Activated T-helper 1 cell treated with anti-CD3 and anti-CD28 coated beads, Interleukin-12 subunit alpha, Interleukin-12 subunit beta, Interleukin-2, Interleukin-4 antibody, amounts not matched to agents 30 ng/mL and 10 ng/mL and 1 ng/mL, durations not matched to agents 14 hours and 24 hours and 36 hours (primary cell): ENCODE results near the gene APOL1. TPM values are rescaled to one million over a fixed set of nuclear protein-coding genes. Genes with fewer than 3 reads are reported as not detected.
A peak's percentile ranks its signal among the peaks of the same experiment; 100 is the strongest.
"Not testable (repeated sequence)": the region's sequence is repeated elsewhere in the genome, so short reads cannot be mapped to it uniquely, and the experiment has no call there.

Experiments used
- DNase-seq: peaks from one replicate; pipeline ENCODE4 v3.0.0; 2021; ENCODE audit warnings: low spot score
- H3K27ac Mint-ChIP-seq: one replicate; pipeline ENCODE4 v1.8.0; 2021; ENCODE audit warnings: mild to moderate bottlenecking, mixed read lengths
- H3K27me3 Mint-ChIP-seq: one replicate; pipeline ENCODE4 v1.8.0; 2022; ENCODE audit warnings: mild to moderate bottlenecking, moderate library complexity, mixed read lengths; ENCODE audit not compliant: insufficient read depth
- H3K36me3 Mint-ChIP-seq: one replicate; pipeline ENCODE4 v1.8.0; 2021; ENCODE audit warnings: low read depth, mixed read lengths
- H3K4me1 Mint-ChIP-seq: one replicate; pipeline ENCODE4 v1.8.0; 2021; ENCODE audit warnings: low read depth, mixed read lengths
- H3K4me3 Mint-ChIP-seq: one replicate; pipeline ENCODE4 v1.8.0; 2021; ENCODE audit warnings: mild to moderate bottlenecking, moderate library complexity, mixed read lengths
- H3K9me3 Mint-ChIP-seq: one replicate; pipeline ENCODE4 v1.8.0; 2021; ENCODE audit warnings: mixed read lengths
- intact Hi-C: fragments of 100-400 bp; cut with micrococcal nuclease; formaldehyde crosslinking; loops from one replicate; pipeline ENCODE4 v1.15.1; 2024
- total RNA-seq: library from RNA; stranded (reverse); gene quantifications from 2 replicates; pipeline ENCODE4 v1.2.3, GENCODE V29; 2022

APOL1 gene
- total RNA-seq, 1 donor from 2014 or later, result 37.1 TPM

DNA sequence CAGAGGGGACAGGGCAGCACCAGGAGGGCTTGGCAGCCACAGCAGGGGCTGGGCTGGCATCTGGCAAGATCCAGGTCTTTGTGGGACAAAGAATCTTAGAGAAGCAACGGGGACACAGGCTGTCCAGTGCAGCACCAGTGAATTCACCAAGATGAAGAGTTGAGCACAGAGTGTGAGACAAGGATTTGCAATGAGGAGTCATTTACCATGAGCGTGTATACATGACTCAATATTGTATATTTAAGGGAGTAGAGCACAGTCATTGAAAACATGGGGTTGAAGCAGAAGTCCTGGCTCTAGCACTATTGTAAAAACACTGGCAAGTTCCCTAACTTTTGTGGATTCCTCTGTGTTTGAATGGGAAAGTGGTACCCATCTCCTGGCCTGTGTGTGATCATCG is 3.5 kb downstream of the APOL1 start:
- H3K4me3 Mint-ChIP-seq, result peak overlapping the region; percentile 12
- H3K36me3 Mint-ChIP-seq, result peaks cover 36% of the 10 kb centered on the region
- H3K9me3 Mint-ChIP-seq, result no peaks in the 10 kb centered on the region
- intact Hi-C loops, result no loop called here
- peaks cover 76% of the 10 kb centered on the region for H3K4me1 Mint-ChIP-seq
- no peak for DNase-seq
- H3K27ac Mint-ChIP-seq, result peak overlapping the region; percentile 19
- H3K27me3 Mint-ChIP-seq, result no peaks in the 10 kb centered on the region

DNA sequence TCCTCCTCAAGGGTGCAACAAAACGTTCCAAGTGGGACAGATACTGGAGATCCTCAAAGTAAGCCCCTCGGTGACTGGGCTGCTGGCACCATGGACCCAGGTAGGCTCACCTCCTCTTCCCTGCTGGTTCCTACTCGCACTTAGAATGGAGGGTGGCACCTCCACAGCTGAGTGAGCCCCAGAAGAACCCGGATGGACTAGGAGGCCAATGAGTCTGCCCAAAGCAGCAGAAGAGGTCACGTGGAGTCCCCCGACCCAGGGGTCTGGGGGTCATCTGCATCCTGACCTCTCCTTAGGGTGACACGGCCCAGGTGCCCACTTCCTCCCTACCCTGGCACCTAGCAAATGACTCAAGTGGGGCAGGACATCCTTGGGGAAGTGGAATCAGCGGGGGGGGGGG is 4.4 kb downstream of the APOL1 start:
- Mint-ChIP-seq H3K27ac (no peak overlapping the region), H3K4me3 (no peak overlapping the region), H3K27me3 (no peaks in the 10 kb centered on the region), H3K4me1 (peaks cover 70% of the 10 kb centered on the region), H3K36me3 (peaks cover 43% of the 10 kb centered on the region), H3K9me3 (no peaks in the 10 kb centered on the region)
- DNase-seq, result no peak
- intact Hi-C loops, result no loop called here

DNA sequence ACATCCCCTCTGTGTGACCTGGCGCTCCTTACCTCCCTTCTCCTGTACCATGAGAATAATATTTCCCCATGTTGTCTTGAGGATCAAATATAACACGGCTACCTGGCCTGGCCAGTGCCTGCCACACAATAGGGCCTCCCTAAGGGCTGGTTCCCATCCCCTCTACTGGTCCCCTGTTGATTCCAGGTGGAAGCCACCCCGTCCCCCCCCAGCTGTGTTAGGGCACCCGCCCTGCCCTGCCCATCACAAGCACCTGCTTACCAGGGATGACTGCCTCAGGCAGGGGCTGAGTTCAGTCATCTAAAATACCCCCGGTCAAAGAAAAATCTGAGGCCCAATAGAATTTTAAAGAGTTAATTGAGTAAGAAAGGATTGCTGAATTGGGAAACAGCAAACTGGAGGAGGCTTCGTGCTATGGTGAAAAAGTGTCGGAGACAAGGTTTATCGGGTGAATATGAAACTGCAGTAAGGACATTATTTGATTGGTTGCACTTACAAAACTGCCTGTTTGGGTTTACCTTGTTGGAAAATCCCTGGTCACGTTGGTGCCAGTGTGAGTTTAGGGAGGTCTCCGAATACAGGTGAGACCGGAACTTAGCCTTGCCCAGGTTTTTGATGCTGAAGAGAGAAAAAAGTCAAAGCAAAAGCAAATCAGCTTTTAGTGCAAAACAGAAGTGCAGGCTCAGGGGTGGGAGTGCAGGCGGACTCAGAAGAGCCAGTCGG is 5.2 kb downstream of the APOL1 start:
- Mint-ChIP-seq H3K36me3 (peaks cover 48% of the 10 kb centered on the region), H3K4me3 (peak overlapping the region; percentile 16), H3K27me3 (no peaks in the 10 kb centered on the region), H3K27ac (peak overlapping the region; percentile 76), H3K4me1 (peaks cover 62% of the 10 kb centered on the region), H3K9me3 (no peaks in the 10 kb centered on the region)
- no peak for DNase-seq
- intact Hi-C loops, result loop anchor here (2.0 kb wide), 1 partner anchor 19 kb away; no protein-coding TSS in a partner anchor

DNA sequence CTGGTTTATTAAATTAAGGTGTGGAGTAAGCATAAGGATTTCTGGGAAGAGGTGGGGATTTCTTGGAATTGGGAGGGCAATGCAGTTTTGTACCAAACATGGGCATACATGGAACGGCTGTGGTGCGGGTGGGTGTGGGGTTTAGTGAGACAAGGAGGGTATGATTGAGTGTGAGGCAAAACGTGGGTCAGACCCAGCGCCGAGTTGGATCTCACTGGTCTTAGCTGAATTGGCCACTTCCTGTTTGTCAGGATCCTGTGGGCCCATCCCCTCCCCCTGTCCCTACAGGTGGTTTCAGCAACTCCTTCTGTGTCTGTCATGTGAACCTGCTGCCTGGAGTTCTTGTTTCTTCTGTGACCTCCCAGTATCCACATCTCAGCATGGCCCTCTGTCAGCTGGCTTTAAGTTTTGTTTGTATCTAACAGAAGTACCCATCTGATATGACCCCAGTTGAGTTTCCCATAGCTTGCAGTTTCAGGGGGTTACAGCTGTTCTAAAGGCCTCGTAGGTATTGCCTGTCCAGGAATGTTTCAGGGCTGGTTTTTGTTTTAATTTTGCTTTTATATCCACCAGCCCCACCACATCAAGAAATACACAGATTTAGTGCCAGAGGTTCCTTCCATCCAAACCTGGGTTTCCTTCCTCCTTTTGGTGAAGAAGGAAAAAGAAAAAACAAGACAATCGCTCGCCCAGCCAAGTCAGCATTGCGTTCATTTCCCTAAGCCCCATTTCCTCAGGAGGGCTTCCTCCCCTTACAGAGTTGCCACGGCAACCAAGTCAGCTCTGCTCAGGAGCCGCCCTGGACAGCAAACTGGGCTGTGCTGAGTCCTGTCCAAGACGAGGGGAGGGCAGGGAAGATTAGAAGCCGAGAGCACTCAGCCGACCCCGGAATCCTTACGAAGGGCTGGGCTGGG is 6.0 kb downstream of the APOL1 start:
- Mint-ChIP-seq H3K27ac (peak overlapping the region; percentile 76), H3K4me1 (peaks cover 53% of the 10 kb centered on the region), H3K9me3 (no peaks in the 10 kb centered on the region), H3K4me3 (peak overlapping the region; percentile 16), H3K36me3 (peaks cover 56% of the 10 kb centered on the region), H3K27me3 (no peaks in the 10 kb centered on the region)
- intact Hi-C loops, result loop anchor here (2.0 kb wide), 1 partner anchor 18 kb away; no protein-coding TSS in a partner anchor
- DNase-seq, result peak; percentile 25

DNA sequence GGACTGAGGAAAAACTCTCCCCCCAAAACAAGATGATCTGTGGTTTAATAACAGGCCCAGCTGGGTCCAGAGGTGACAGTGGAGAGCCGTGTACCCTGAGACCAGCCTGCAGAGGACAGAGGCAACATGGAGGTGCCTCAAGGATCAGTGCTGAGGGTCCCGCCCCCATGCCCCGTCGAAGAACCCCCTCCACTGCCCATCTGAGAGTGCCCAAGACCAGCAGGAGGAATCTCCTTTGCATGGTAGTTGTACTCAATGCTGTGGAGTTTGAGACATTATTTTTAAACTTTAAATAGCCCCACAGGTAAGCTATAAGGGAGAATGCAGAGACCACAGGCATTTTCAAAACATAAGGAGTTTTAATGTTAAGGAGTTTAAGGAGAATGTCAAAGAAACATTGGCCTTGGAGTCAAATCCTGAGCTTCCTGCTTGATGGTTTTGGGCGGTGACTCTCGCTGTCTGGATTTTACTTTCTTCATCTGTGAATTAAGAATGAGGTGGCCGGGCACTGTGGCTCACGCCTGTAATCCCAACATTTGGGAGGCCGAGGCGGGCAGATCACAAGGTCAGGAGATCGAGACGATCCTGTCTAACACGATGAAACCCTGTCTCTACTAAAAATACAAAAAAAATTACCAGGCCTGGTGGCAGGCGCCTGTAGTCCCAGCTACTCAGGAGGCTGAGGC is 6.8 kb downstream of the APOL1 start:
- H3K9me3 Mint-ChIP-seq, result no peaks in the 10 kb centered on the region
- peaks cover 45% of the 10 kb centered on the region for H3K4me1 Mint-ChIP-seq
- H3K27me3 Mint-ChIP-seq, result no peaks in the 10 kb centered on the region
- peaks cover 56% of the 10 kb centered on the region for H3K36me3 Mint-ChIP-seq
- H3K27ac Mint-ChIP-seq, result peak overlapping the region; percentile 44
- no peak for DNase-seq
- intact Hi-C loops, result loop anchor here (2.0 kb wide), 1 partner anchor 17 kb away; no protein-coding TSS in a partner anchor
- H3K4me3 Mint-ChIP-seq, result no peak overlapping the region

DNA sequence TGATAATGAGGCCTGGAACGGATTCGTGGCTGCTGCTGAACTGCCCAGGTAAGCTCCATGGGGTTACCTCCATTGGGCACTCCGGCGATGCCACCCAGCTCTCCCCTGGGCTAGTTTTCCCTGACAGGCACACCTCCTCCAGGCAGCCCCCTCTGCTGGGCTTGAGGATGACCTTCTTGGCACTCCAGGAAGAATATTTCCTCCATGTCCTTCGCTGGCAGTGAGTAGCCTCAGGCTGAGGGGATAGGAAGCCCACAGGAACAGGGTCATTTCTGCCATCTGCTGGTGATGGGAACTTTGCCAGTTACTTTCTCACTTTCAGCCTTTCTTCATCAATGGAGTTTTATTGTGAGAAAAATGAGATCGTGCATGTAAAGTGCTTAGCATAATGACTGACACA is 8.7 kb downstream of the APOL1 start:
- not testable (repeated sequence) for H3K27ac Mint-ChIP-seq, H3K4me3 Mint-ChIP-seq, DNase-seq

DNA sequence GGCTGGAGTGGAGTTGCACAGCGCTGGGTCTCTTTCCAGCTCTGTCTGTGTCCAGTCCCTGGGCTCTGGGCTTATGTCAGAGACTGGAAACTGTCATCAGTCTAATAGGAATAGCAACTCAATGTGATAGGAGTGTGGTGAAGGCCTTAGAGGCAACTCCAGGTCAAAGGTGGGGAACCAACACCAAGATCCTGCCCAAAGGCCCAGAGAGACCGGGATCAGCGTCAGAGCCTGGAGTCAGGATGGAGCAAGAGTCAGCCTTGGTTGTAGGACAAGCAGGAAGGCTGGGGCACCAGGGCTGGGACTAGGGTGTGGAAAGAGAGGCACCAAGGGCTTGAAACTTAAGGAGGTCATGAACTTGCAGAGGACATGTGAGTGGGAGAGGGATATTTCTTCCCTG is 9.4 kb downstream of the APOL1 start:
- H3K27ac Mint-ChIP-seq, H3K4me3 Mint-ChIP-seq, intact Hi-C loops, DNase-seq, H3K9me3 Mint-ChIP-seq, H3K27me3 Mint-ChIP-seq: not testable (repeated sequence)
- H3K36me3 Mint-ChIP-seq, result peaks cover 66% of the 10 kb centered on the region
- peaks cover 21% of the 10 kb centered on the region for H3K4me1 Mint-ChIP-seq

More for the DNA sequence above, 8.7 kb downstream of the APOL1 start:
- H3K9me3 Mint-ChIP-seq, H3K27me3 Mint-ChIP-seq, intact Hi-C loops: not testable (repeated sequence)
- Mint-ChIP-seq H3K36me3 (peaks cover 63% of the 10 kb centered on the region), H3K4me1 (peaks cover 26% of the 10 kb centered on the region)

DNA sequence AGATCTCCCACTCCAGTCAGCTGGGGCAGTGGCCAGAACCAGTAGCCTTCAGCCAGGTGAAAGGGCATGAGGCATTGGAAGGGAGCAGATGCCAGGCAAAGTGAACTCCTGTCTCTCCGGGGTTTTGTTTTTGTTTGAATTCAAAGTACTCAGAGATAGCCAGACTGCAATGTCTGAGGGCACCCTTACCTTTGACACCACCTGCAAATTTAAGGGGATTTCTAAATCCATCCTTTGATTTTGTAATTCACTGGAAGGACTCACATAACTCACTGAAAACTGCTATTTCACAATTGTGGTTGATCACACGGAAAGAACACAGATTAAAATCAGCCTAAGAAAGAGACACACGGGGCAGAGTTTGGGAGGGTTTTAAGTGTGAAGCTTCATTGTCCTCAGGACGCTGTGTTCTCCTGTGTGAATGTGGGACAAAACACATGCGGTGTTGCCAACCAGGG is 10.3 kb downstream of the APOL1 start:
- intact Hi-C loops, H3K27ac Mint-ChIP-seq, H3K27me3 Mint-ChIP-seq, H3K9me3 Mint-ChIP-seq, H3K4me3 Mint-ChIP-seq, DNase-seq: not testable (repeated sequence)
- peaks cover 15% of the 10 kb centered on the region for H3K4me1 Mint-ChIP-seq
- H3K36me3 Mint-ChIP-seq, result peaks cover 65% of the 10 kb centered on the region

DNA sequence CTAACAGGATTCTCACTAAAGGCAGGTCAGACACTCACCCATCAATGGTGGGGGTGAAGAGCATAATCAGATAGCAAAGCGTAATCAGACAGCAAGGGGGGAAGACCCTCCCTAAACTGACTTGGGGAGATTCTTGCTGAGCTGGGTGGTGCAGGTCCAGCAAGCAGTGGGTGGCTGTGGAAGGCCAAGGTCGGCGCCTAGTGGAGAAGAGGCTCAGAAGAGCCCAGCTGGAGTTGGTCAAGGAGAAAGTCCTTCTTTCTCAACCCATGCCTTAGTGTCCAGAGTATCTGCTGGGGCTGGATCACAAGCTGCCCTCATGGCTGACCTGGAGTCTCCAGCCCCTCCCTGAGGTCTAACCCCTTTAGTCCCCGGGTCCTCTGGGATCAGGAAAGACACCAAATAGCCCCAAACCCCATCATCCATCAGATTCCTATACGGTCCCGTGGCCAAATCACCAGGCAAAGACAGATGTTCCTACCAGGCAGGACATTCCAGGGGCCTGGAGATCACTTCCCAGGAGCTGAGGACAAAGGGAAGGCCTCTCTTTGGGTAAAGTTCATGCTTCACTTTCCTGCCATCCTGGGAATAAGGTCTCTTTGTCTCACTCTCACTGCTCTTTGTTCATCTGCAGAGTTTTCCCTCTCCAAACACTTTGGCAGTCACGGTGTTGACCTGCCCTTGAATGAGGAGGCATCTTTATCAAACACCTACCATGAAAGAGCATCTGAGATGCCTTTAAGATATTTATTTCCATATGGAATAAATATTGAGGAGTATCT is 11.1 kb downstream of the APOL1 start:
- H3K36me3 Mint-ChIP-seq, result peaks cover 62% of the 10 kb centered on the region
- H3K27me3 Mint-ChIP-seq, H3K27ac Mint-ChIP-seq, H3K4me3 Mint-ChIP-seq, H3K9me3 Mint-ChIP-seq, H3K4me1 Mint-ChIP-seq, intact Hi-C loops, DNase-seq: not testable (repeated sequence)

DNA sequence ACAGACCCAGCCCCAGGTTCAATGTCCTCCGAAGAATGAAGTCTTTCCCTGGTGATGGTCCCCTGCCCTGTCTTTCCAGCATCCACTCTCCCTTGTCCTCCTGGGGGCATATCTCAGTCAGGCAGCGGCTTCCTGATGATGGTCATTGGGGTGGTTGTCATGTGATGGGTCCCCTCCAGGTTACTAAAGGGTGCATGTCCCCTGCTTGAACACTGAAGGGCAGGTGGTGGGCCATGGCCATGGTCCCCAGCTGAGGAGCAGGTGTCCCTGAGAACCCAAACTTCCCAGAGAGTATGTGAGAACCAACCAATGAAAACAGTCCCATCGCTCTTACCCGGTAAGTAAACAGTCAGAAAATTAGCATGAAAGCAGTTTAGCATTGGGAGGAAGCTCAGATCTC is 14.1 kb downstream of the APOL1 start:
- H3K4me1 Mint-ChIP-seq, result no peaks in the 10 kb centered on the region
- H3K9me3 Mint-ChIP-seq, result no peaks in the 10 kb centered on the region
- no peak for DNase-seq
- intact Hi-C loops, result no loop called here
- H3K27ac Mint-ChIP-seq, result no peak overlapping the region
- H3K4me3 Mint-ChIP-seq, result no peak overlapping the region
- H3K27me3 Mint-ChIP-seq, result no peaks in the 10 kb centered on the region
- peaks cover 41% of the 10 kb centered on the region for H3K36me3 Mint-ChIP-seq

DNA sequence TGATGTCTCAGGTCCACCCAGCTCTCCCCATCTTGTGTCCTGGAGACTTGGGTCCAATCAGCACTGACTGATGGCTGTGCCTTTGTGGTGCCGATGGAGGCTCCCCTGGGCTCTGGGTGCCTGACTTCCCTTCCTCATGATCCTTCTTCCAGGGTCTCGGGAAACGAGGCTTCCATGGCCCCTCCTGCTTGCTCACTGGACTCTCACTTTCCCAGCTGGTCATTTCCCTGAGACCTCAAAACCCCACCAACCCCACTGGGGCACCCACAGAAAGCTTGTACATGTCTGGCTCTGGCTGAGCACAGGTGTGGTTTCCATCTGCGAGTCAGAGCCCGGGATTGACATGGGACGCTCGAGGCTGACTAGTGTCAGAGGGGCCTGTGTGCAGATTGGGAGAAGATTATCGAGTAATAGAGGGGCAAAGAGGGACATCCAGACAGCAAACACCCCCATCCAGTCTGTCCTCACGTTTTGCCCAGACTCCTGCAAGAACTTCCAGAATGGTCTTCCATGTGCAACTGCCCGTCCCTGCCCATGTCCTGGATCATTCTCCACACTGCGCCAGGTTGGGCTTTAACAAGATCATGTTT is 15.1 kb downstream of the APOL1 start:
- intact Hi-C loops, result no loop called here
- DNase-seq, result no peak
- Mint-ChIP-seq H3K4me3 (no peak overlapping the region), H3K27ac (no peak overlapping the region), H3K9me3 (no peaks in the 10 kb centered on the region), H3K36me3 (peaks cover 33% of the 10 kb centered on the region), H3K4me1 (no peaks in the 10 kb centered on the region), H3K27me3 (no peaks in the 10 kb centered on the region)

DNA sequence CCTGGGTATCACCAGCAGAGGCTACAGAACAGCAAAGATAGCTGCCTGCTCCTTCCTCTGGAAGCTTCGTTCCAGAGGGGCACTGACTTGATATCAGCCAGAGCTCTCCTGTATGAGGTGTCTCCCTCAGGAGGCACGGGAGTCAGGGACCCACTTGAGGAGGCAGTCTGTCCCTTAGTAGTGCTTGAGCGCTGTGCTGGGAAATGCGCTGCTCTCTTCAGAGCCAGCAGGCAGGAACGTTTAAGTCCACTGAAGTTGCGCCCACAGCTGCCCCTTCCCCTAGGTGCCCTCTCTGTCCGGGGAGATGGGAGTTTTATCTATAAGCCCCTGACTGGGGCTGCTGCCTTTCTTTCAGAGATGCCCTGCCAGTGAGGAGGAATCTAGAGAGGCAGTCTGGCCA is 18.3 kb downstream of the APOL1 start:
- H3K27ac Mint-ChIP-seq, H3K9me3 Mint-ChIP-seq, intact Hi-C loops, DNase-seq, H3K4me1 Mint-ChIP-seq, H3K4me3 Mint-ChIP-seq, H3K27me3 Mint-ChIP-seq: not testable (repeated sequence)
- peaks cover 15% of the 10 kb centered on the region for H3K36me3 Mint-ChIP-seq
